Sigmoid colon (tissue), 4 donors: Measurements from ENCODE around the gene GALK1.

Experiments used
- POLR2A ChIP-seq, 2 donors: fragments of 450-650 bp; IDR thresholded peaks; one replicate each; pipeline ENCODE4 v1.6.1; 2016; ENCODE audit warnings: antibody characterized with exemption in 2 of 2, mild to moderate bottlenecking in 2 of 2, moderate library complexity in 2 of 2
- POLR2AphosphoS5 ChIP-seq, 4 donors: sonication (generic); formaldehyde crosslinking; IDR thresholded peaks; one replicate each; pipeline ENCODE4 v1.6.1; 2017; ENCODE audit warnings: antibody characterized with exemption in 4 of 4
- TF ChIP-seq, protein P1 (sequence below), 4 experiments: fragments of 450-650 bp in 3 of 4; fragments of 200-600 bp in 1 of 4; IDR thresholded peaks; one replicate each; pipeline ENCODE4 v1.5.1; 2016 to 2019; ENCODE audit warnings: antibody characterized with exemption in 4 of 4, mild to moderate bottlenecking in 3 of 4, moderate library complexity in 2 of 4

DNA sequence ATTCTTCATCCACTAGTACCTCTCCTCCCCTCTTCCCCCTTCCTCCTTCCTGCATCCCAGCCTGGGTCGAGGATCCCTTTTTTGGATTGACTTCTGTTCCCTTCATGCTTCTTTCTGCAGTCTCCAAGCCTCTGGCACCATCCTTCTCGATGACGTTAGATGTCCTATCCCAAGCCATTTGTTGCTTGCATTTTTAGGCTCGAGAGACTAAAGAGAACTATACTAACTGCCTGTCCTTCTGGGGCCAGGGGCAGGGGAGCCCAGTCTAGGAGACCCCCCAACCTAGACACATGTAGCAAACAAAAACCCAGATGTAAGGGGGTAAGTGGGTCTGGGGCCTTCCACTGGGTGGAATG, 43.5 kb upstream of the GALK1 start:
- TF ChIP-seq, protein P1, sequence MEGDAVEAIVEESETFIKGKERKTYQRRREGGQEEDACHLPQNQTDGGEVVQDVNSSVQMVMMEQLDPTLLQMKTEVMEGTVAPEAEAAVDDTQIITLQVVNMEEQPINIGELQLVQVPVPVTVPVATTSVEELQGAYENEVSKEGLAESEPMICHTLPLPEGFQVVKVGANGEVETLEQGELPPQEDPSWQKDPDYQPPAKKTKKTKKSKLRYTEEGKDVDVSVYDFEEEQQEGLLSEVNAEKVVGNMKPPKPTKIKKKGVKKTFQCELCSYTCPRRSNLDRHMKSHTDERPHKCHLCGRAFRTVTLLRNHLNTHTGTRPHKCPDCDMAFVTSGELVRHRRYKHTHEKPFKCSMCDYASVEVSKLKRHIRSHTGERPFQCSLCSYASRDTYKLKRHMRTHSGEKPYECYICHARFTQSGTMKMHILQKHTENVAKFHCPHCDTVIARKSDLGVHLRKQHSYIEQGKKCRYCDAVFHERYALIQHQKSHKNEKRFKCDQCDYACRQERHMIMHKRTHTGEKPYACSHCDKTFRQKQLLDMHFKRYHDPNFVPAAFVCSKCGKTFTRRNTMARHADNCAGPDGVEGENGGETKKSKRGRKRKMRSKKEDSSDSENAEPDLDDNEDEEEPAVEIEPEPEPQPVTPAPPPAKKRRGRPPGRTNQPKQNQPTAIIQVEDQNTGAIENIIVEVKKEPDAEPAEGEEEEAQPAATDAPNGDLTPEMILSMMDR (IDR thresholded peaks at IDR 0.05): no peak
- TF ChIP-seq POLR2AphosphoS5 (IDR thresholded peaks at IDR 0.05) (no peak), POLR2A (IDR thresholded peaks at IDR 0.05) (no peak)
